NCI-H2081 (cell line): ENCODE results near the gene ART1.

Experiments
- DNase-seq, 2 experiments: peaks; one replicate each; lab custom pipeline; 2025; lab: John Stamatoyannopoulos, UW

The ART1 gene

GRCh38 chr11:3666023-3666530 is 21.1 kb downstream of the ART1 start:
- no peak for DNase-seq

GRCh38 chr11:3667149-3668035 is 22.5 kb downstream of the ART1 start:
- DNase-seq, result no peak

GRCh38 chr11:3669128-3669527 is 24.2 kb downstream of the ART1 start:
- DNase-seq, result no peak

- no peak for DNase-seq
Observed at GRCh38 chr11:3669742-3670183, 24.8 kb downstream of the ART1 start.

- DNase-seq, result peak; percentile 7 to 17
Observed at GRCh38 chr11:3671334-3672254, 26.7 kb downstream of the ART1 start, which contains the start of gene CHRNA10. Gene CHRNA10, minus strand, starts transcription at chr11:3671384. Its CDS starts 72 bp downstream, at chr11:3671312.

- no peak for DNase-seq
Observed at GRCh38 chr11:3674189-3674588, 29.3 kb downstream of the ART1 start.

- DNase-seq, result no peak
Observed at GRCh38 chr11:3675971-3676370, 31.0 kb downstream of the ART1 start.

- no peak for DNase-seq
Observed at GRCh38 chr11:3679077-3679476, 34.1 kb downstream of the ART1 start.

GRCh38 chr11:3683039-3683438 is 38.1 kb downstream of the ART1 start:
- DNase-seq, result no peak

- no peak for DNase-seq
Observed at GRCh38 chr11:3684129-3684818, 39.3 kb downstream of the ART1 start.

GRCh38 chr11:3684819-3685172 is 39.9 kb downstream of the ART1 start:
- DNase-seq, result no peak

GRCh38 chr11:3685923-3686322 is 41.0 kb downstream of the ART1 start:
- DNase-seq, result no peak

- no peak for DNase-seq
Observed at GRCh38 chr11:3686751-3687150, 41.8 kb downstream of the ART1 start.

- no peak for DNase-seq
Observed at GRCh38 chr11:3700410-3700809, 55.5 kb downstream of the ART1 start.

- no peak for DNase-seq
Observed at GRCh38 chr11:3700910-3701309, 56.0 kb downstream of the ART1 start.

- no peak for DNase-seq
Observed at GRCh38 chr11:3703383-3703782, 58.5 kb downstream of the ART1 start.

GRCh38 chr11:3707176-3707575 is 62.2 kb downstream of the ART1 start:
- DNase-seq, result no peak

GRCh38 chr11:3709977-3710376 is 65.0 kb downstream of the ART1 start:
- DNase-seq, result no peak

GRCh38 chr11:3710485-3711259 is 65.7 kb downstream of the ART1 start:
- no peak for DNase-seq

- DNase-seq, result no peak
Observed at GRCh38 chr11:3712274-3712673, 67.3 kb downstream of the ART1 start.
